ENCODE results near the gene CFAP69. TPM values are rescaled to one million over a fixed set of nuclear protein-coding genes. Genes with fewer than 3 reads are reported as not detected.

CFAP69 gene
- total and polyA plus RNA-seq, 10 of the 15 experiments (the other 5 are each of a cell fraction or from before 2014, with no cell fraction given) = 0.11 to 3.1 (median 0.48) TPM; not detected in 1

GRCh38 chr7:90243556-90243955, 1.4 kb upstream of the CFAP69 start:
- Histone ChIP-seq H4K20me1 (ENCODE audit: control insufficient read depth, insufficient read depth) (no peaks in the 10 kb centered on the region), H3K9ac (ENCODE audit: control insufficient read depth, insufficient read depth, low read length) (no peak overlapping the region), H3K36me3 (ENCODE audit: control insufficient read depth in 2 of 2, insufficient read depth in 2 of 2, low read length in 1 of 2) (no peaks in the 10 kb centered on the region), H3K4me1 (ENCODE audit: control insufficient read depth, insufficient read depth, low read length) (peaks cover 5% of the 10 kb centered on the region; the same call in 1 of the 2 replicates), H3K4me2 (ENCODE audit: control insufficient read depth, insufficient read depth) (no peak overlapping the region), H3K9me3 (replicated peaks; ENCODE audit: control insufficient read depth, insufficient read depth, low read length) (no peaks in the 10 kb centered on the region), H3K4me3 (no peak overlapping the region), H3K79me2 (ENCODE audit: control insufficient read depth, insufficient read depth, low read length) (no peaks in the 10 kb centered on the region), H3K27me3 (replicated peaks in 1 of 2; ENCODE audit: control insufficient read depth in 2 of 2, insufficient read depth in 2 of 2, low read length in 1 of 2) (peaks cover 0 to 6% of the 10 kb centered on the region in 2 experiments; a peak in 1 of 4 replicates), H3K27ac (ENCODE audit: control insufficient read depth, insufficient read depth) (no peak overlapping the region), H2AFZ (ENCODE audit: control insufficient read depth, low read depth, low read length) (no peak overlapping the region)
- RAD21 ChIA-PET (ENCODE audit: unreplicated experiment) = interaction anchor here (0.9 to 3.8 kb wide), 22 partner anchors 13 to 160 kb away, joined by 3 to 90 read pairs (median 8); partner anchors contain the start of genes CLDN12, STEAP1 and STEAP2
- in situ Hi-C loops (cut with MboI) (loop anchor here (5.0 kb wide), 1 partner anchor 71 kb away; no protein-coding TSS in a partner anchor), intact Hi-C loops (cut with micrococcal nuclease; ENCODE audit: unreplicated experiment) (loop anchor here (2.0 kb wide), 1 partner anchor 65 kb away; no protein-coding TSS in a partner anchor)
- TF ChIP-seq CHD4 (IDR thresholded peaks at IDR 0.05) = no peak
- TF ChIP-seq SMAD5 (IDR thresholded peaks at IDR 0.05; ENCODE audit: low read depth) = no peak
- no peak for TF ChIP-seq ZNF217 (IDR thresholded peaks at IDR 0.05)
- TF ChIP-seq BRCA1 (IDR thresholded peaks at IDR 0.05; ENCODE audit: low read depth, low read length) = no peak
- TF ChIP-seq PRDM15 (CRISPR knock-in tag; IDR thresholded peaks at IDR 0.05) = no peak
- no peak for TF ChIP-seq ATF7 (IDR thresholded peaks at IDR 0.05; ENCODE audit: low read depth)
- no peak for TF ChIP-seq HDAC6 (IDR thresholded peaks at IDR 0.05; ENCODE audit: unreplicated experiment)
- no peak for TF ChIP-seq TAF1 (IDR thresholded peaks at IDR 0.05; ENCODE audit: borderline replicate concordance, low read depth, low read length)
- no peak for TF ChIP-seq MEF2B (IDR thresholded peaks at IDR 0.05; ENCODE audit: partially characterized antibody, poor library complexity, severe bottlenecking)
- no peak for TF ChIP-seq CBX3 (IDR thresholded peaks at IDR 0.05; ENCODE audit: borderline replicate concordance, low read depth)
- TF ChIP-seq RUNX3 (IDR thresholded peaks at IDR 0.05; ENCODE audit: low read length) = no peak
- TF ChIP-seq ZBTB4 (CRISPR knock-in tag; IDR thresholded peaks at IDR 0.05) = no peak
- POLR2A ChIA-PET = interaction anchor here (0.5 to 3.7 kb wide), 17 partner anchors 7 to 468 kb away, joined by 3 to 92 read pairs (median 3); partner anchors contain the start of genes STEAP1 and STEAP2
- CTCF ChIA-PET = interaction anchor here (0.8 to 3.4 kb wide), 18 partner anchors 9 to 185 kb away, joined by 3 to 35 read pairs (median 6); partner anchors contain the start of genes STEAP1 and STEAP2
- no peak for FAIRE-seq
- no peak for DNase-seq (ENCODE audit: low read depth, low spot score)
- 92% methylated on average over 1 of the region's 1 CpG for WGBS (ENCODE audit: insufficient coverage, insufficient replicate concordance, low lambda C conversion rate, missing lambda C conversion rate)
- peak; percentile 7 for ATAC-seq
- no TSS peak for BruUV-seq (replicated peaks)
- SMC1A ChIA-PET (ENCODE audit: uncharacterized antibody, unreplicated experiment) = interaction anchor here (0.8 to 4.1 kb wide), 28 partner anchors 8 to 111 kb away, joined by 3 to 59 read pairs (median 6); partner anchors contain the start of genes STEAP1 and STEAP2

Data from GM12878 (cell line).